ENCODE measurements around the gene EFS. TPM values are rescaled to one million over a fixed set of nuclear protein-coding genes. Genes with fewer than 3 reads are reported as not detected.
A peak's percentile ranks its signal among the peaks of the same experiment; 100 is the strongest.

The EFS gene
- total RNA-seq, 6 experiments from 2014 or later, result 0.19 to 0.60 (median 0.39) TPM

GRCh38 chr14:23345987-23346692 is 18.8 kb downstream of the EFS start:
- intact Hi-C loops (cut with DNase I), result no loop called here
- Histone ChIP-seq H3K4me3 (no peak overlapping the region), H3K27ac (no peak overlapping the region), H3K4me1 (no peaks in the 10 kb centered on the region), H3K36me3 (no peaks in the 10 kb centered on the region), H3K9me3 (no peaks in the 10 kb centered on the region), H3K27me3 (no peaks in the 10 kb centered on the region)
- ATAC-seq (no peak), DNase-seq (peak in 1 of 3 donors; percentile 9)
- no peak for TF ChIP-seq CTCF (IDR thresholded peaks at IDR 0.05)
- WGBS (ENCODE audit: insufficient coverage, low coverage, low lambda C conversion rate, missing lambda C conversion rate), result 52% methylated on average over 4 of the region's 13 CpGs

GRCh38 chr14:23344481-23344880 is 20.5 kb downstream of the EFS start:
- Histone ChIP-seq H3K4me1 (no peaks in the 10 kb centered on the region), H3K27ac (no peak overlapping the region), H3K36me3 (no peaks in the 10 kb centered on the region), H3K4me3 (no peak overlapping the region), H3K9me3 (no peaks in the 10 kb centered on the region), H3K27me3 (no peaks in the 10 kb centered on the region)
- DNase-seq (peak in 1 of 3 donors; percentile 11), ATAC-seq (no peak)
- intact Hi-C loops (cut with DNase I), result no loop called here
- WGBS (ENCODE audit: insufficient coverage, low coverage, low lambda C conversion rate, missing lambda C conversion rate), result 20% methylated on average over 3 of the region's 3 CpGs
- TF ChIP-seq POLR2A (IDR thresholded peaks at IDR 0.05), result no peak
- TF ChIP-seq CTCF (IDR thresholded peaks at IDR 0.05), result no peak

- TF ChIP-seq CTCF (IDR thresholded peaks at IDR 0.05) (no peak), POLR2A (IDR thresholded peaks at IDR 0.05) (no peak)
- Histone ChIP-seq H3K4me3 (no peak overlapping the region), H3K9me3 (no peaks in the 10 kb centered on the region), H3K27ac (no peak overlapping the region), H3K27me3 (no peaks in the 10 kb centered on the region), H3K36me3 (no peaks in the 10 kb centered on the region), H3K4me1 (peaks cover 0 to 2% (median 0%) of the 10 kb centered on the region in 4 donors)
- 57% methylated on average over 1 of the region's 1 CpG for WGBS (ENCODE audit: insufficient coverage, low coverage, low lambda C conversion rate, missing lambda C conversion rate)
- no peak for ATAC-seq
- intact Hi-C loops (cut with DNase I), result no loop called here
- peak in 1 of 3 donors; percentile 1 for DNase-seq
Observed at GRCh38 chr14:23339506-23340268, 25.3 kb downstream of the EFS start.

- intact Hi-C loops (cut with DNase I), result no loop called here
- Histone ChIP-seq H3K4me3 (no peak overlapping the region), H3K36me3 (no peaks in the 10 kb centered on the region), H3K9me3 (no peaks in the 10 kb centered on the region), H3K27me3 (no peaks in the 10 kb centered on the region), H3K4me1 (peaks cover 0 to 2% (median 0%) of the 10 kb centered on the region in 4 donors), H3K27ac (no peak overlapping the region)
- ATAC-seq (no peak), DNase-seq (no peak)
- no peak for TF ChIP-seq POLR2A (IDR thresholded peaks at IDR 0.05)
- no peak for TF ChIP-seq CTCF (IDR thresholded peaks at IDR 0.05)
- 71% methylated on average over 4 of the region's 5 CpGs for whole genome bisulfite sequencing (ENCODE audit: insufficient coverage, low coverage, low lambda C conversion rate, missing lambda C conversion rate)
Observed at GRCh38 chr14:23335623-23336022, 29.3 kb downstream of the EFS start.
